ENCODE data around the gene SHISA9.
"Not testable (repeated sequence)": the region's sequence is repeated elsewhere in the genome, so short reads cannot be mapped to it uniquely, and the experiment has no call there.

The SHISA9 gene

DNA sequence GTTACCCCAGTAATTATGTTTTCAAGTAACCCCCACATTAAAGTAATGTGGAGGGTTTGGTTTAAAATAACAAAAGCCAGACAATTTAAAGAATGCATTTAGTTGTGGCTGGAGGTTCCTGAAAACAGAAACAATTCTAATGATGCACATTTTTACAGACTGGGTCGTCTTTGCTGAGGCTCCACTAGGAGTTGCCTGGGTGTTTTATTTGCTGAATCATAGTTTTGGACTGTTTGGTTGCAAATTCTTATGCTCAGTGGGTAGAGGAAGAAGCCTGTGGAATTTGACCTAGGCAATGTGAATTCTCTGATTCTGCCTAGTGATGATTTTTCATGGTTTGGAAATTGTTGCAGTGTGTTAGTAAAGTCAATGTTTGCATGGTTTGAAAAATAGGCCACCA is 16.3 kb downstream of the SHISA9 start:
- no peak for DNase-seq (ENCODE audit: low read depth in 1 of 2, low spot score in 1 of 2)
- Histone ChIP-seq H3K27me3 (ENCODE audit: insufficient read depth, poor library complexity, severe bottlenecking) (peaks cover 3% of the 10 kb centered on the region), H3K4me3 (replicated peaks; ENCODE audit: insufficient read depth, low read length) (no peak overlapping the region), H3K27ac (replicated peaks) (no peak overlapping the region)
- TF ChIP-seq GABPA (IDR thresholded peaks at IDR 0.05; ENCODE audit: low read depth) (no peak), SPI1 (IDR thresholded peaks at IDR 0.05; ENCODE audit: borderline replicate concordance, low read depth) (no peak), POLR2AphosphoS5 (IDR thresholded peaks at IDR 0.05; ENCODE audit: low read depth) (no peak)
- TF ChIP-seq, protein P1, sequence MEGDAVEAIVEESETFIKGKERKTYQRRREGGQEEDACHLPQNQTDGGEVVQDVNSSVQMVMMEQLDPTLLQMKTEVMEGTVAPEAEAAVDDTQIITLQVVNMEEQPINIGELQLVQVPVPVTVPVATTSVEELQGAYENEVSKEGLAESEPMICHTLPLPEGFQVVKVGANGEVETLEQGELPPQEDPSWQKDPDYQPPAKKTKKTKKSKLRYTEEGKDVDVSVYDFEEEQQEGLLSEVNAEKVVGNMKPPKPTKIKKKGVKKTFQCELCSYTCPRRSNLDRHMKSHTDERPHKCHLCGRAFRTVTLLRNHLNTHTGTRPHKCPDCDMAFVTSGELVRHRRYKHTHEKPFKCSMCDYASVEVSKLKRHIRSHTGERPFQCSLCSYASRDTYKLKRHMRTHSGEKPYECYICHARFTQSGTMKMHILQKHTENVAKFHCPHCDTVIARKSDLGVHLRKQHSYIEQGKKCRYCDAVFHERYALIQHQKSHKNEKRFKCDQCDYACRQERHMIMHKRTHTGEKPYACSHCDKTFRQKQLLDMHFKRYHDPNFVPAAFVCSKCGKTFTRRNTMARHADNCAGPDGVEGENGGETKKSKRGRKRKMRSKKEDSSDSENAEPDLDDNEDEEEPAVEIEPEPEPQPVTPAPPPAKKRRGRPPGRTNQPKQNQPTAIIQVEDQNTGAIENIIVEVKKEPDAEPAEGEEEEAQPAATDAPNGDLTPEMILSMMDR (IDR thresholded peaks at IDR 0.05; ENCODE audit: insufficient read depth, low read length), result no peak
- TF ChIP-seq, protein P2, sequence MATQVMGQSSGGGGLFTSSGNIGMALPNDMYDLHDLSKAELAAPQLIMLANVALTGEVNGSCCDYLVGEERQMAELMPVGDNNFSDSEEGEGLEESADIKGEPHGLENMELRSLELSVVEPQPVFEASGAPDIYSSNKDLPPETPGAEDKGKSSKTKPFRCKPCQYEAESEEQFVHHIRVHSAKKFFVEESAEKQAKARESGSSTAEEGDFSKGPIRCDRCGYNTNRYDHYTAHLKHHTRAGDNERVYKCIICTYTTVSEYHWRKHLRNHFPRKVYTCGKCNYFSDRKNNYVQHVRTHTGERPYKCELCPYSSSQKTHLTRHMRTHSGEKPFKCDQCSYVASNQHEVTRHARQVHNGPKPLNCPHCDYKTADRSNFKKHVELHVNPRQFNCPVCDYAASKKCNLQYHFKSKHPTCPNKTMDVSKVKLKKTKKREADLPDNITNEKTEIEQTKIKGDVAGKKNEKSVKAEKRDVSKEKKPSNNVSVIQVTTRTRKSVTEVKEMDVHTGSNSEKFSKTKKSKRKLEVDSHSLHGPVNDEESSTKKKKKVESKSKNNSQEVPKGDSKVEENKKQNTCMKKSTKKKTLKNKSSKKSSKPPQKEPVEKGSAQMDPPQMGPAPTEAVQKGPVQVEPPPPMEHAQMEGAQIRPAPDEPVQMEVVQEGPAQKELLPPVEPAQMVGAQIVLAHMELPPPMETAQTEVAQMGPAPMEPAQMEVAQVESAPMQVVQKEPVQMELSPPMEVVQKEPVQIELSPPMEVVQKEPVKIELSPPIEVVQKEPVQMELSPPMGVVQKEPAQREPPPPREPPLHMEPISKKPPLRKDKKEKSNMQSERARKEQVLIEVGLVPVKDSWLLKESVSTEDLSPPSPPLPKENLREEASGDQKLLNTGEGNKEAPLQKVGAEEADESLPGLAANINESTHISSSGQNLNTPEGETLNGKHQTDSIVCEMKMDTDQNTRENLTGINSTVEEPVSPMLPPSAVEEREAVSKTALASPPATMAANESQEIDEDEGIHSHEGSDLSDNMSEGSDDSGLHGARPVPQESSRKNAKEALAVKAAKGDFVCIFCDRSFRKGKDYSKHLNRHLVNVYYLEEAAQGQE (IDR thresholded peaks at IDR 0.05; ENCODE audit: insufficient replicate concordance, low read depth), result no peak

DNA sequence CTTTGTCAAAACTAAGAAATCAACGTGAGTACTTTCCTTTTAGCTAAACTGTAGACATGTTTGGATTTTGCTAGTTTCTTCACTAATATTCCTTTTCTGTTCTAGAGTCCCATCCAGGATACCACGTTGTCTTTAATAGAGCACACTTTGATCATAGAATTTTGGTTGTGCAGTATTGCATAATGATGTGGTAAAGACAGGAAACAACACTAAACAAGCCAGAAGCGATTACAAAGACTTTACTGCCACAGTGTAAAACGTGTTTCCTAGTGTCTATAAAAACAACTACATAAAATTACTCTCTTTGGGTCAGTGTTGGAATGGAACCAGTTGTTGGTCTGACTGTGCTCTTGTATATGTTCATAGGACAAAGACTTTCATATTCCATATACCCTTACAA is 19.3 kb downstream of the SHISA9 start:
- peaks cover 3% of the 10 kb centered on the region for H3K27me3 ChIP-seq (ENCODE audit: insufficient read depth, poor library complexity, severe bottlenecking)
- TF ChIP-seq POLR2AphosphoS5 (IDR thresholded peaks at IDR 0.05; ENCODE audit: low read depth) (no peak), GABPA (IDR thresholded peaks at IDR 0.05; ENCODE audit: low read depth) (no peak), SPI1 (IDR thresholded peaks at IDR 0.05; ENCODE audit: borderline replicate concordance, low read depth) (no peak)
- TF ChIP-seq, protein P2 (IDR thresholded peaks at IDR 0.05; ENCODE audit: insufficient replicate concordance, low read depth), result no peak
- TF ChIP-seq, protein P1 (IDR thresholded peaks at IDR 0.05; ENCODE audit: insufficient read depth, low read length), result no peak
- H3K4me3 ChIP-seq (replicated peaks; ENCODE audit: insufficient read depth, low read length), result no peak overlapping the region
- no peak for DNase-seq (ENCODE audit: low read depth in 1 of 2, low spot score in 1 of 2)
- no peak overlapping the region for H3K27ac ChIP-seq (replicated peaks)

DNA sequence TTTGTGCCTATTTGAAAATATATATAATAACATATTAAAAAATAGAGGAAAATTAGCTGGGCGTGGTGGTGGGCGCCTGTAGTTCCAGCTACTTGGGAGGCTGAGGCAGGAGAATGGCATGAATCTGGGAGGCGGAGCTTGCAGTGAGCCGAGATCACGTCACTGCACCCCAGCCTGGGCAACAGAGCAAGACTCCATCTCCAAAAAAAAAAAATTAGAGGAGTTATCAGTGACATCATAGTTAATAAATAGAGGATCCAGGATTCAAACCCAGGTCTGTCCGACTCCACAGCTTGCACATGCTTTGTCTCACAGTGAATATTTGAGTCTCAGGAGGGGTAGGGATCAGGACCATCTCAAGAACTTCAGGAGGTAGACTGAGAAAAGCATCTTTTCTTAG is 22.2 kb downstream of the SHISA9 start:
- H3K27me3 ChIP-seq (ENCODE audit: insufficient read depth, poor library complexity, severe bottlenecking); H3K4me3 ChIP-seq (replicated peaks; ENCODE audit: insufficient read depth, low read length); H3K27ac ChIP-seq (replicated peaks); DNase-seq (ENCODE audit: low read depth in 1 of 2, low spot score in 1 of 2): not testable (repeated sequence)

DNA sequence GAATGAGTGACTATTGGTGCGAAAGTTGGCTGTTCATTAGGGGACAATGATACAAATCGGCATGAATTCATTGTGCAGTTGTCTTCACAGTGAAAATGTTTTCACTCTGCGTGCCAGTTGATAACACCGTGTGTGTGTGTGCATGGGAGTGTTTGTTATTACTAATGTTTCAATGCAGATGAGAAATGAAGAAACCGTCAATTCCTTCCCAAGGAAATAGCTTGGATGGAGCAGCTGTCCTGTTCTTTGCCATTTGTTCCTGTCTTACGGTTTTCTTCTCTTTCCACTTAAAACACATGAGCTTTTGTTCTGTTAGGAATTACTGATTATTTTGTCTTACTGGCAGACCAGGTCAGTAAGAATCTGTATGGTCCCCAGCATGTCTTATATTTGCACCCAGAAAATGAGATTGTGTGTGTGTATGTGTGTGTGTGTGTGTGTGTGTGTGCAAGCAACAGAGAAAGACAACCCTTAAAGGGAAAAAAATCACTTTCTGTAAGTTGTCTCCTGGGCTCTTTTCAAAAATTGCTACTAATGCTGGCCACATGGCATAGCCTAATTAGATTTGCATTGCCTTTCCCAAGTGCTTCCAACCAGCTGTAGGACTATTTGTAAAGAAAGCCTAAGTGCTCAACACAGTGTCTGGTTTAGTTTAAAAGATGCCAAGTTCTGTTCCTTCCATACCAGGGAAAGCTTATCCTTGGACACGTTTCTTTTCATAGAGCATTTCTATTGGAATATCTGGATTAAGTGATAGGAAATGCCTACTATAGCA is 23.8 kb downstream of the SHISA9 start:
- no peak overlapping the region for H3K27ac ChIP-seq (replicated peaks)

More for the DNA sequence above, 23.8 kb downstream of the SHISA9 start:
- Histone ChIP-seq H3K27me3 (ENCODE audit: insufficient read depth, poor library complexity, severe bottlenecking) (no peaks in the 10 kb centered on the region), H3K4me3 (replicated peaks; ENCODE audit: insufficient read depth, low read length) (no peak overlapping the region)
- TF ChIP-seq POLR2AphosphoS5 (IDR thresholded peaks at IDR 0.05; ENCODE audit: low read depth), result no peak
- no peak for TF ChIP-seq SPI1 (IDR thresholded peaks at IDR 0.05; ENCODE audit: borderline replicate concordance, low read depth)
- TF ChIP-seq, protein P2 (IDR thresholded peaks at IDR 0.05; ENCODE audit: insufficient replicate concordance, low read depth), result no peak
- TF ChIP-seq GABPA (IDR thresholded peaks at IDR 0.05; ENCODE audit: low read depth), result no peak
- TF ChIP-seq, protein P1 (IDR thresholded peaks at IDR 0.05; ENCODE audit: insufficient read depth, low read length), result no peak
- DNase-seq (ENCODE audit: low read depth in 1 of 2, low spot score in 1 of 2), result no peak

Measured in HL-60 (cell line).